ENCODE results near the gene DDC. TPM values are rescaled to one million over a fixed set of nuclear protein-coding genes. Genes with fewer than 3 reads are reported as not detected.
A peak's percentile ranks its signal among the peaks of the same experiment; 100 is the strongest.

Gene DDC
- total RNA-seq, 1 experiment from 2014 or later = 87.0 TPM

DNA sequence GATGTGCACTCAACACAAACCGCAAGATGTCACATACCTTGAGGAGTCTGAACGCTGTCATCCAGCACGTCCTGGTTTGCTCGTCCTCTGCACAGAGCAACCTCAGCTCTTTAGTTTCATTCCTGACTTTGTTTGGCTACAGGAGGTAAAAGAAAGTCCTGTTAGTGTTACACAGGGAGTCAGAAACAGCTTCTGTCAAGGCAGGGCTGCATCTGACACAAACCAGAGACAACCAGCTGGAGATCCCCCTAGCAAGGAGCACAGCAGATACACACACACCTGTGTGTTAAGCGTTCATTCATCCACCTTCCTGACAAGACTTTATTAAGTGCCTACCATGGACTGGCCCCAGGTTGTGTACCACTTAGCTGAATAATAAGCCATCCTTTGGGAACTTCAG lies 47.5 kb upstream of the DDC start:
- H3K4me3 ChIP-seq (ENCODE audit: low read depth, low read length) = no peak overlapping the region
- H3K9me3 Mint-ChIP-seq (ENCODE audit: unreplicated experiment) = no peaks in the 10 kb centered on the region
- DNase-seq = no peak
- no peaks in the 10 kb centered on the region for H3K9me3 ChIP-seq
- peaks cover 3% of the 10 kb centered on the region; the same call in 1 of the 2 replicates for H3K36me3 ChIP-seq (ENCODE audit: control insufficient read depth, insufficient read depth, low read length)
- H3K27ac Mint-ChIP-seq (ENCODE audit: unreplicated experiment) = no peak overlapping the region
- TF ChIP-seq, protein P1, sequence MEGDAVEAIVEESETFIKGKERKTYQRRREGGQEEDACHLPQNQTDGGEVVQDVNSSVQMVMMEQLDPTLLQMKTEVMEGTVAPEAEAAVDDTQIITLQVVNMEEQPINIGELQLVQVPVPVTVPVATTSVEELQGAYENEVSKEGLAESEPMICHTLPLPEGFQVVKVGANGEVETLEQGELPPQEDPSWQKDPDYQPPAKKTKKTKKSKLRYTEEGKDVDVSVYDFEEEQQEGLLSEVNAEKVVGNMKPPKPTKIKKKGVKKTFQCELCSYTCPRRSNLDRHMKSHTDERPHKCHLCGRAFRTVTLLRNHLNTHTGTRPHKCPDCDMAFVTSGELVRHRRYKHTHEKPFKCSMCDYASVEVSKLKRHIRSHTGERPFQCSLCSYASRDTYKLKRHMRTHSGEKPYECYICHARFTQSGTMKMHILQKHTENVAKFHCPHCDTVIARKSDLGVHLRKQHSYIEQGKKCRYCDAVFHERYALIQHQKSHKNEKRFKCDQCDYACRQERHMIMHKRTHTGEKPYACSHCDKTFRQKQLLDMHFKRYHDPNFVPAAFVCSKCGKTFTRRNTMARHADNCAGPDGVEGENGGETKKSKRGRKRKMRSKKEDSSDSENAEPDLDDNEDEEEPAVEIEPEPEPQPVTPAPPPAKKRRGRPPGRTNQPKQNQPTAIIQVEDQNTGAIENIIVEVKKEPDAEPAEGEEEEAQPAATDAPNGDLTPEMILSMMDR (IDR thresholded peaks at IDR 0.05; ENCODE audit: insufficient read depth in 1 of 2, low read depth in 1 of 2, low read length in 1 of 2, severe bottlenecking in 1 of 2, unreplicated experiment in 1 of 2) = no peak
- H3K4me3 Mint-ChIP-seq (ENCODE audit: unreplicated experiment) = no peak overlapping the region
- CTCF ChIA-PET = no interaction called here
- intact Hi-C loops (cut with micrococcal nuclease; ENCODE audit: unreplicated experiment) = no loop called here
- H3K4me1 ChIP-seq = peaks cover 9% of the 10 kb centered on the region
- no peaks in the 10 kb centered on the region for H3K27me3 ChIP-seq (replicated peaks; ENCODE audit: control insufficient read depth, insufficient read depth, low read length)
- H3K4me1 Mint-ChIP-seq (ENCODE audit: low read depth, unreplicated experiment) = peaks cover 13% of the 10 kb centered on the region
- peaks cover 34% of the 10 kb centered on the region for H3K36me3 Mint-ChIP-seq (ENCODE audit: insufficient read depth, unreplicated experiment)
- no TSS peak for BruUV-seq (replicated peaks)
- POLR2A ChIA-PET = no interaction called here
- H3K27me3 Mint-ChIP-seq (ENCODE audit: insufficient read depth, unreplicated experiment) = no peaks in the 10 kb centered on the region

DNA sequence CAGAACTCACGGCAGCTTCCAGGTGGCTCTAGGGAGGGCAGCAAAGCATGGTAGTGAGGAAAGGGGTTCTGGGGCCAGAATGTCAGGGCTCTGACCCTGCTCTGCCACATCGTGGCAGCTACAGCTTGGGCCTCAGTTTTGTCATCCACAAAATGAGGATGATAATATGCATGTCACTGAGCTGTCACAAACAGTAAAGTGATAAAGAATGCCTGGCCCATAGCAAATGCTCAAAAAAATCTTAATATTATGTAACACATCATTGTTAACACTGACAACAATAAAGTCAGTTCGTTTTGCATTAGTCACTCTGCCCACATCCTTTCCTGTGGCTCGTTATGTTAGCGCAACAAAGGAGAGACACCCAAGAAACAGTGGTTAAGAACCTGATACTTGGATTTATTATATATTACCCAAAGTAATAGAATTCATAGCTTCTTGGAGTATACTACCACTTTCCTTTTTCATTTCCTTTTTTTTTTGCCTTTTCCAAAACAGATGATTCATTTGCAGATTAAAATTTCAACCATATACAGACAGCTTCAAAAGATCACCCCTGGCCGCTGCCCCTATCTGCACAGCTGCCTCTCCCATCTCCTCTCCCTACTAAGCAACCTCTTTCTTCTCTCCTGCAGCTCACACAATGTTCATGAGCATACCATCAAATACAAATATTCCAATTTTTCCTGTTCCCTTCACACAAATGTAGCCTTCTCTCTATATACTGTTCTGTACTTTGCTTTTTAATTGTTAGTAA lies 45.5 kb upstream of the DDC start:
- BruUV-seq (replicated peaks) = TSS peak; percentile 19
- no peak overlapping the region for H3K4me3 Mint-ChIP-seq (ENCODE audit: unreplicated experiment)
- H3K4me1 Mint-ChIP-seq (ENCODE audit: low read depth, unreplicated experiment) = peaks cover 13% of the 10 kb centered on the region
- Histone ChIP-seq H3K4me3 (ENCODE audit: low read depth, low read length) (no peak overlapping the region), H3K36me3 (ENCODE audit: control insufficient read depth, insufficient read depth, low read length) (peaks cover 2% of the 10 kb centered on the region; the same call in 1 of the 2 replicates), H3K4me1 (peaks cover 9% of the 10 kb centered on the region), H3K27me3 (replicated peaks; ENCODE audit: control insufficient read depth, insufficient read depth, low read length) (no peaks in the 10 kb centered on the region), H3K9me3 (no peaks in the 10 kb centered on the region)
- no peak for DNase-seq
- CTCF ChIA-PET = interaction anchor here (0.6 kb wide), 1 partner anchor 80 kb away, joined by 3 read pairs; no protein-coding TSS in a partner anchor
- H3K36me3 Mint-ChIP-seq (ENCODE audit: insufficient read depth, unreplicated experiment) = peaks cover 33% of the 10 kb centered on the region
- no peaks in the 10 kb centered on the region for H3K27me3 Mint-ChIP-seq (ENCODE audit: insufficient read depth, unreplicated experiment)
- POLR2A ChIA-PET = no interaction called here
- no peaks in the 10 kb centered on the region for H3K9me3 Mint-ChIP-seq (ENCODE audit: unreplicated experiment)
- no peak overlapping the region for H3K27ac Mint-ChIP-seq (ENCODE audit: unreplicated experiment)
- intact Hi-C loops (cut with micrococcal nuclease; ENCODE audit: unreplicated experiment) = loop anchor here (1.0 kb wide), 1 partner anchor 142 kb away; no protein-coding TSS in a partner anchor
- TF ChIP-seq, protein P1 (IDR thresholded peaks at IDR 0.05; ENCODE audit: insufficient read depth in 1 of 2, low read depth in 1 of 2, low read length in 1 of 2, severe bottlenecking in 1 of 2, unreplicated experiment in 1 of 2) = no peak

DNA sequence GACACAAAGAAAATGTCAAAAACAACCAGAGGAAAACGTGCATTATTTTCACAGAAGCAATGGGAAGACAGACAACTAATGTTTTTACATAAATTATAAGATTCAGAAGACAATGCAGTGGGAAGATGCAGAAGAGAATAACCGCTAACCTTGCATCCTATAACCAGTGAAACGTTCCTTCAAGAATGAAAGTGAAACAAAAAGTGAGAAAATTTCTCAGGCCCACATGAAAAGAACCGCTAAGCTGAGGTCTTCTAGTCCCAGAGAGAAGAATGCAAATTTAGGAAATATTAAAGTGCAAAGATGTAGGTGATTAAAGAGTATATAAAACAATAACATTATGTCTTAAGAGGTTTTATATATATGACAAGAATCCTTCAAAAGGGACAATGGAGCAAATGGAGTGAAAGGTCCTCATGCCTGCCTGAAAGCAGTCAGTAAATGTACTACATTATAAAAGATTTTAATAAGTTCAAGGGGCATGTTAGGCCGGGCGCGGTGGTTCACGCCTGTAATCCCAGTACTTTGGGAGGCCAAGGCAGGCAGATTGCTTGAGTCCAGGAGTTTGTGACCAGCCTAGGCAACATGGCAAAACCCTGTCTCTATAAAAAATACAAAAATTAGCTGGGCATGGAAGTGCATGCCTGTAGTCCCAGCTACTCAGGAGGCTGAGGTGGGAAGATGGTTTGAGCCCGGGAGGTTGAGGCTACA lies 43.1 kb upstream of the DDC start:
- peaks cover 40% of the 10 kb centered on the region for H3K36me3 Mint-ChIP-seq (ENCODE audit: insufficient read depth, unreplicated experiment)
- no peak for DNase-seq
- no TSS peak for BruUV-seq (replicated peaks)
- no peaks in the 10 kb centered on the region for H3K4me1 Mint-ChIP-seq (ENCODE audit: low read depth, unreplicated experiment)
- no peak overlapping the region for H3K4me3 Mint-ChIP-seq (ENCODE audit: unreplicated experiment)
- ChIA-PET CTCF (interaction anchor here (0.9 kb wide), 1 partner anchor 140 kb away, joined by 6 read pairs; no protein-coding TSS in a partner anchor), POLR2A (no interaction called here)
- Histone ChIP-seq H3K36me3 (ENCODE audit: control insufficient read depth, insufficient read depth, low read length) (no peaks in the 10 kb centered on the region; the same call in 1 of the 2 replicates), H3K4me3 (ENCODE audit: low read depth, low read length) (no peak overlapping the region), H3K4me1 (no peaks in the 10 kb centered on the region), H3K9me3 (no peaks in the 10 kb centered on the region), H3K27me3 (replicated peaks; ENCODE audit: control insufficient read depth, insufficient read depth, low read length) (no peaks in the 10 kb centered on the region)
- TF ChIP-seq, protein P1 (IDR thresholded peaks at IDR 0.05; ENCODE audit: insufficient read depth in 1 of 2, low read depth in 1 of 2, low read length in 1 of 2, severe bottlenecking in 1 of 2, unreplicated experiment in 1 of 2) = no peak
- no peaks in the 10 kb centered on the region for H3K9me3 Mint-ChIP-seq (ENCODE audit: unreplicated experiment)
- intact Hi-C loops (cut with micrococcal nuclease; ENCODE audit: unreplicated experiment) = no loop called here
- H3K27ac Mint-ChIP-seq (ENCODE audit: unreplicated experiment) = no peak overlapping the region
- no peaks in the 10 kb centered on the region for H3K27me3 Mint-ChIP-seq (ENCODE audit: insufficient read depth, unreplicated experiment)

All from Caco-2 (cell line).